DOHH2 (cell line): ENCODE data around the gene PTPN9.

ENCODE experiments used
- EZH2phosphoT487 ChIP-seq: fragments of 200-600 bp; sonication (generic); IDR thresholded peaks from 2 replicates; pipeline ENCODE4 v1.6.1; 2017; ENCODE audit warnings: borderline replicate concordance, mild to moderate bottlenecking, antibody characterized with exemption, low read length, moderate library complexity, mixed read lengths
- TF ChIP-seq, protein P1 (sequence below): fragments of 200-600 bp; sonication (generic); IDR thresholded peaks from one replicate; pipeline ENCODE4 v1.5.1; 2014; ENCODE audit warnings: antibody characterized with exemption, mild to moderate bottlenecking, low read depth, low read length; ENCODE audit not compliant: poor library complexity, severe bottlenecking

DNA sequence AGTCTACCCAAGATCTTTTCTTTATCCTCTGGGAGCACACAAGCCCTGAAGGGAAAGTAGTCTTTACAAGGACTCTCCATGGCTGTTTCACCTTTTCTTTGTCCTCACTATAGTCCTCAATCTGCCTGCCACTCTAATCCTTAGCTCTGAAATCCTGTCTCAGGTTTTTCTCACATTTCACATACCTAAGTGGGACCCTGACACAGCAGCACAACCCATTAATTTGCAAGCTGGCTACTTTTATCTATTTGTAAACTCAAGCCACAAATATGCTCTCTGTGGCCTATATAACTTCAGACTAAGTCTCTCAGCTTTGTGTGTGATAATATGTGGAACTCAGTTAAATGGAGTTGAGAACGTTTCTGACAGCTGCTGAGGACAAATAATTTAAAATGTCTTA lies 147.4 kb downstream of the PTPN9 start:
- TF ChIP-seq, protein P1, sequence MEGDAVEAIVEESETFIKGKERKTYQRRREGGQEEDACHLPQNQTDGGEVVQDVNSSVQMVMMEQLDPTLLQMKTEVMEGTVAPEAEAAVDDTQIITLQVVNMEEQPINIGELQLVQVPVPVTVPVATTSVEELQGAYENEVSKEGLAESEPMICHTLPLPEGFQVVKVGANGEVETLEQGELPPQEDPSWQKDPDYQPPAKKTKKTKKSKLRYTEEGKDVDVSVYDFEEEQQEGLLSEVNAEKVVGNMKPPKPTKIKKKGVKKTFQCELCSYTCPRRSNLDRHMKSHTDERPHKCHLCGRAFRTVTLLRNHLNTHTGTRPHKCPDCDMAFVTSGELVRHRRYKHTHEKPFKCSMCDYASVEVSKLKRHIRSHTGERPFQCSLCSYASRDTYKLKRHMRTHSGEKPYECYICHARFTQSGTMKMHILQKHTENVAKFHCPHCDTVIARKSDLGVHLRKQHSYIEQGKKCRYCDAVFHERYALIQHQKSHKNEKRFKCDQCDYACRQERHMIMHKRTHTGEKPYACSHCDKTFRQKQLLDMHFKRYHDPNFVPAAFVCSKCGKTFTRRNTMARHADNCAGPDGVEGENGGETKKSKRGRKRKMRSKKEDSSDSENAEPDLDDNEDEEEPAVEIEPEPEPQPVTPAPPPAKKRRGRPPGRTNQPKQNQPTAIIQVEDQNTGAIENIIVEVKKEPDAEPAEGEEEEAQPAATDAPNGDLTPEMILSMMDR, result no peak
- TF ChIP-seq EZH2phosphoT487, result no peak
